Smooth muscle cell of the brain vasculature (primary cell): ENCODE data around the gene CEP112.

ENCODE experiments used
- DNase-seq: peaks from one replicate; pipeline ENCODE4 v3.0.0-alpha.2; 2012; ENCODE audit warnings: low read depth, low spot score

Gene CEP112

GRCh38 chr17:65893692-65894279, 298.1 kb downstream of the CEP112 start:
- no peak for DNase-seq

DNA sequence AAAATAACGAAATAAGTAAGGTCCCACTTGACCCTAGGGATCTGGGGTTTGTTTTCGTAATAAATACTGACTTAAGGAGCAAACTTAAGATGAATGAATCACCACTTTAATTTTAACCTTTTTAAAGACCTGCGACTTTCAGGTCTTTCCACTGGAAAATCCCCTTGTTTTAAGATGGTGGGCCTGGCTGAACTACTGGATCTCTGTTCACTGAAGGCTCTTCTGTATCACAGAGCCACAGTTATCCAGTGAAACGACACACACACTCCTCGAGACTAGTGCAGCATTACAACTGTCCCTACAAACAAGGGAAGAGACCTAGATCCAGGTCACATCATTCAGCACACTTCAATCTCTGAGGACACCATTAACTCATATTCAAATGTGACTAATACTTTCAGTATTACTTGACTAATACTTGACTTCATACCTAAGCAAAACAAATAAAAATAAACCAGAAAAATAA, 299.0 kb downstream of the CEP112 start:
- no peak for DNase-seq

DNA sequence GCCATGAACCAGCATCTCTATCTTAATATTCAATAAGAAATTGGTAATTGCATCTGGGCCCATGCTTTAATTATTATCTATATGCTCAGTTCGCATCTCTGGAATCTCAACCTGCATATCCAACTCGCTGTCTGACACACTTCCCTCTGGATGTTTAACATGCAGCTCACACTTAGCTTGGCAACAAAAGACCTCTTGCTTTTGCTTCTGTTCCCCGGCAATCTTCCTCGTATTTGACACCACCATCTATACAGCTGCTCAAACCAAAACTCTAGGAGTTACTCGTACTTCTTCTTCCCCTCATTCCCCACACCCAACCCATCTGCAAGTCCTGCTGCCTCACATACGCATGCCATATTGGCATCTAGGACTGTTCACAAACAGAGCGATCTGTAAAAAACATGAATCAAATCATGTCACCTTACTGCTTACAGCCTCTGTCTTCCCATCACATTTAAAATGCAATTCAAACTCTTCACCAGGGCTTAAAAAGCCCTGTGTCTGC, 300.6 kb downstream of the CEP112 start:
- DNase-seq = no peak

GRCh38 chr17:65888649-65889048, 303.3 kb downstream of the CEP112 start:
- no peak for DNase-seq

DNA sequence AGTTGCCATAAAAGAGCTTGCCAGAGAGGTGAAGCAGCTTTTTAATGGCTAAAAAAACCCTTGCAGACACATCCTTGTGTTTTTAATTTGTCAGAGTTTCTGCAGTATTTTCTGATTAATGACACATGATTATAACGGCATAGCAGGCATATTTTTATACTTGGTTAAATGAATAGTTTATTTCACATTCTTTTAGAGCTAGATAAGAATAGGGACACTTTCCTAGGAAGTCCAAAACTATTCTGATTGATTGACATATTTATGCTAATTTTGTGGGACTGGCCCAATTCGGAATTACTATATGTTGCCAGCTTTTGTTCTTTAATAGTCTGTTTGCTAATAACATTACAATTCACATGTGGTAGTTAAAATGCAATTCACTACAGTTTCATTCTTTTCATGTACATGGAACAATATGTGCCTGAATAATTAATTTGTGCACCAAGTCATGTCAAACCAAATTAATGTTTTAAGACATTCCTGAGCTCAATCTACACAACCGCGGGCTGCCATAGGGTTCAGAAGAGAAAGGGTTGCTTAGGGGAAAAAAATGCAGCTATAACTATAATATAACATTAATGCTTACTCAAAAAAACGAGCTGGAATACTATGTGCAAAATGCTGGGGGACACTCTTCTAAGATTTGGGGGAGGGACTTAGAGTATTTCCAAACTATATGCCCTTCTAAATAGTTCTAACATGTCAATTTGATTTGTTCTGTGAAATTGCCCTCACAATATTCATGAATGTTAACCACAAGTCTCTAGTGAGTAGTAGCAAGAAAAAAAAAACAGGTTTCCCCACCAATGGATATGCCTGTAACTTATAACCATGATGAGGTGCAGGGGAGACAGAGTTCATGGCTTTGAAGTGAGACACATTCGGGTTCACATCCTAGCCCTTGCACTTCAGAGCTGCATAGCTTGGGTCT, 305.4 kb downstream of the CEP112 start:
- DNase-seq = no peak

GRCh38 chr17:65885541-65886312, 306.2 kb downstream of the CEP112 start:
- DNase-seq = no peak

DNA sequence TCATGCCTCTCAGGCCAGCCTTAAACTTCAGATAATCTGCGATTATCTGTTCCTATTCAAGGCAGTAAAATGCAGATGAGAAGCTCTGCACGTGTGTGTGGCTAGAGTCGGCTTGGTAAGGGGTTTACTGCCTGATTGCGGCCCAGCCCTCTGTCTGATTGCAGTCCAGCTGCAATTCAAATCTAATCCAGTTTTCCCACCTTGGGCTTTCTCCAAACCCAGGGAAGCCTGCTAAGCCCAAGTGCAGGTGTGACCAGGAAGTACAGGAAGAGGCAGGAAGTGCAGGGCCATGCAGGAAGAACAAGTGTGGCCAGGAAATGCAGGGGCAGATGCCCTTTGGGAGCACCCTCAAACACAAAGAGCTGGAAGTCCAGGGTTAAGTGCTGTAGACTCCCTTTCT, 314.9 kb downstream of the CEP112 start:
- no peak for DNase-seq

- DNase-seq = no peak
These were observed 323.1 kb downstream of the CEP112 start for GRCh38 chr17:65868881-65869280.

DNA sequence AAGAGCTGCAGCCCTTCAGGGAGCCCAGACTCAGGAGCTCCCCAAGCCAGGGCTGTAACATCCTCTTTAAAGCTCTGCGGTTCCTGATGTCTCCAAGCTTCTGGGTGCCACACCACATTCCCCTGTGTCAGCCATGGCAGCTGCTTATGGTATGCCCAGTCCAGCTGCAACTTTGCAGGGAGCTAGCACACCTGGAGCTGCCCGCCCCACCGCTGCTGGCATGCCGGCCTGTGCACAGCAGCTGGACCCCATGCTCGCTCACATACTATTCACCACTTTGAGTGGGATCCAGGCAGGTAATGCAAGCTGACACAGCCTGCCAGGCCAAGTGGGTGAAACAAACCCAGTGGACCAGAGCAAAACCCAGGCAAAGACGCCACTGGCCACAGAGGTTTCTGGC, 324.9 kb downstream of the CEP112 start:
- no peak for DNase-seq

DNA sequence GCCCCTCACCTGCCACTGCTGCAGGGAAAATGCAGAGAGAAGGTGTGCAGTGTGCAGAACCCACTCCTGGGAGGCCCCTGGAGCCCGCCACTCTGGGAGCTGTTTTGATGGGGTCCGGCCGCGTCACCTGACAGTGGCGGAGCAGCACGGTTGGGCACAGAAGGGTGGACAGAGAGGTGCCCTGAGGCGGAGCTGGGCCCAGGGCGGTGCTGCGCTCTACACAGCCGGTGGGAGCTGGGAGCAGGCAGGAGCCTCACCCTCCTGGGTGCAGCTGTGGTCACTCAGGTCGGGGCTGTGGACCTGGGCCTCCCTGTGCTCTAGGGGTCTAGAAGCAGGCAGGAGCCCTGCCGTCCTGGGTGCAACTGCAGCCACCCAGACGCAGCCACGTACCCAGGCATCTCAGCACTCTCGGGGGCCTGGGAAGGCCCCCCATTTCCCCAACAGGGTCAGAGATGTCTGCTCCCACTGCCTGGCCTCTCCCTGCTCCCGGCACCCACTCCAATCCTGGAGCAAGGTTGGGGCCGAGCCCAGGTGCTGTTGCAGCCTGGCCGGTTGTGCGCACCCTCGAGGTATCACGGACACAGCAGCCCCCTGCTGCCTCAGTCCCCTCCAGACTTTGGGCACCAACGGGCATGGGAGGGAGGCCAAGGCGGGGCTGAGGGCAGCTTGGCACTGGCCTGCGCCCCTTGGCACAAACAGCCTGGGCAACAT, 326.1 kb downstream of the CEP112 start:
- DNase-seq = no peak

DNA sequence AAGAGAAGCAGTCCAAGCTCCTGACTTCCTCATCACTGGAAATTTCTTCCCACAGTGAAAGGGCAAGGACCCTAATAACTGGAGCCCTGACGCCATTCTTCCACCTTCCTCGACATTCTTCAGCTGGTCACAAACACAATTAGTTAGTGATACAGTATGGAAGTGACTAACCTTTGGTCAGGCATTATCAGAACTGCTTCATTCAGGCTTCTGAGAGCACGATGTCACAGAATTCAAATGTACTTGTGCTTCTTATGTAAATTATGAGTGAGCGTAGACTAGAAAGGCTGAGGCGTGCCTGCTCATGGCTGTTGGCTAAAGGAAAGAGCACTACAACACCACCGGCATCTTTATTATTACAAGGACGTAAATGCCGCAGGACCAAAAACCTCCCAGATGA, 327.5 kb downstream of the CEP112 start:
- no peak for DNase-seq

DNA sequence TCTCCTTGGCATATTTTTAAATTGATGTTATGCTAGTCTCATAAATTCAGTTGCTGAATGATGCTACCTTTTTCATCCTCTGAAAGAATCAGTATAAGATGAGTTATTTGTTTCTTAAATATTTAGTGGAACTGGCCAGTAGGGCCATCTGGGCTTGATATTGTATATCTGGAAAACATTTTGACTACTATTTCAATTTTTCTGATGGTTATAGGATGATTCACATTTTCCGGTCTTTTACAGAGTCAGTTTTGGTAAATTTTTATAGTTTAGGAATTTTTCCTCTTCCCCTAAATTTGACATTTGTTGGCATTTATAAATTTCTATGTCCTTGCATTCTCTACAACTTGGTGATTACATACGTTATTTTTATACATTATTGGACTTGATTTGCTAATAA, 334.2 kb downstream of the CEP112 start:
- no peak for DNase-seq

DNA sequence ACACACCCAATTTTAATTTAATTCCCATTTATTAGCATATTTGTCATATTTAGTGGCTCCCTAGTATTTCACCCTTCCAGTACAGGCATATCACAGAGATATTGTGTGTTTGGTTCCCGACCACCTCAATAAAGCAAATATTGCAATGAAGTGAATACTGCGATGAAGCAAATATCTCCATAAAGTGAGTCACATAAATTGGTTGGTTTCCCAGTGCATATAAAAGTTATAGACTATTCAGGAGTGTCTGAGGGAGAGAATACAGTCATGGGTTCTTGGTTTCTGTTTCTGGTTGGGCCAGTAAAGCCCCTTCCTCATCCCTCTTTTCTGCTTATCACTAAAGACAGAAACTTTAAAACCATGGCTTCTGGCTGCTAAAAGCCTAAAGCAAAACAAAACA, 335.1 kb downstream of the CEP112 start:
- no peak for DNase-seq

GRCh38 chr17:65855675-65856074, 336.3 kb downstream of the CEP112 start:
- no peak for DNase-seq

DNA sequence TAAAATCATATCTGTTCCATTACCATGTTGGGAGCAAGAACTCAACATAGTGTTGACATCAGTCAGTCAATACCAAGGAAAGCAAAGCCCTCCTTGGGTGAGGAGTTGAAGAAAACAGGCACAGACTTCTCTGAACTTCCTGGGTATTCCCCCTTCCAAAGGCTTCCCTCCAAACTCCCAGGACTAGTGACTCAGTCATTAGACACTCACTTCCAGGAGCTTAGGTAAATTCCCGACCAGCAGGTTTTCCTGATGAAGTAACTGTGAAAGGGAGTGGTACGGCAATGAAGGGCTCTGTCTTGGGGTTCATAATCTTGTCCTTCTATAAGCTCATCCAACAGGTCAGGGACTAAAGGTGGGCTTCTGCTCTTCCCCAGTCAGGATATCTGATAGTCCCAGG, 336.7 kb downstream of the CEP112 start:
- no peak for DNase-seq

- no peak for DNase-seq
These were observed 338.1 kb downstream of the CEP112 start for GRCh38 chr17:65853816-65854215.

GRCh38 chr17:65852911-65853310, 339.0 kb downstream of the CEP112 start:
- DNase-seq = no peak

DNA sequence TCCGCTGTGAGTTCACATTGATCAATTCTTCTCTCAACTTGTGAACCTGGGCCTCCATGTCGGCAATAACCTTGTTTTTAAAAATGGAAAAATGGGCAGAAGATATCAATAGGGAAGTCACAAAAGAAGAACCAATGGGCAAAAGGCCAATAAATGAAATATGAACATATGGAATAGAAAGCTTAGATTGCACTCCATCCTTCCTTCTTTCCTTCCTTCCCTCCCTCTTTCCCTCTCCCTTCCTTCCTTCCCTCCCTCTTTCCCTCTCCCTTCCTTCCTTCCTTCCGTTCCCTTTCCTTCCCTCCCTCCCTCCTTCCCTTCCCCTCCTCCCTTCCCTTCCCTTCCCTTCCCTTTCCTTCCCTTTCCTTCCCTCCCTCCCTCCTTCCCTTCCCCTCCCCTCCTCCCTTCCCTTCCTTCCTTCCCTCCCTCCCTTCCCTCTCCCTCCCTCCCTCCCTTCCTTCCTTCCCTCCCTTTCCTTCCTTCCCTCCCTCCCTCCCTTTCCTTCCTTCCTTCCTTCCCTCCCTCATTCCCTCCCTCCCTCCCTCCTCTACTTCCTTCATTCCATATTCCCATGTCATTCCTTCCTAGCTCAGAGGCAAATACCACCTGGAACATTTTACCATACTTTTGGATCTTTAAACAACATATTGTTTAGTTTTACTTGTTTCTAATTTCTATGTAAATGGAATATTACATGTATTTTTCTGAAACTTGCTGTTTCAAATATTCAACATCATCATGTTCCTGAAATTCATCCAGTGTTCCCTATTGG, 339.8 kb downstream of the CEP112 start:
- no peak for DNase-seq

GRCh38 chr17:65850486-65850885, 341.4 kb downstream of the CEP112 start:
- DNase-seq = no peak

DNA sequence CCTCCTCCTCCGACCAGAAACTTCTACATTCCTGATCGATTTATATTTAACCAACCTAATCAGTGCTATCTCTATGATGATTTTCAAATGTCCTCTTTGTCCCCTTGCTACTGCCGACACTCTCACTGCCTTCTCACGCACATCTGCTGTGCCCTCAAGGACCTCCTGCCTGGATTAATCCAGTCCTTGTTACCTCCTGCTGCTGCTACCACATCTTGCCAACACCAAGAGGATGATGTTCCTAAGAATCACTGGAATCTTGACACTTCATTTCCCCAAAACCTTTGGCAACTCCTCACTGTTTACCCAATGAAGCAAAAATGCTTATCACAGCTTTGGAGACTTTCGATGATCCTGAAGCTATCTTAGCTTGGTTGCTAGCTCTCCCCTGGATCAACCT, 343.2 kb downstream of the CEP112 start:
- DNase-seq = no peak

- no peak for DNase-seq
These were observed 350.8 kb downstream of the CEP112 start for GRCh38 chr17:65841089-65841488.
